Left renal cortex interstitium (tissue), 4 donors: ENCODE results near the gene LPGAT1. TPM values are rescaled to one million over a fixed set of nuclear protein-coding genes. Genes with fewer than 3 reads are reported as not detected.

Experiments used
- DNase-seq, 4 donors: peaks; one replicate each; pipeline ENCODE4 v3.0.0-alpha.2; 2013; ENCODE audit warnings: low read depth in 4 of 4, low spot score in 2 of 4, missing footprints in 1 of 4
- polyA plus RNA-seq, 4 donors: library from polyadenylated mRNA; unstranded; fragments of 120-200 nt; gene quantifications; one replicate each; pipeline ENCODE4 v1.2.1, GENCODE V29; 2013; ENCODE audit not compliant: insufficient read length in 4 of 4

LPGAT1 gene
- polyA plus RNA-seq, 4 donors, result 22.2 to 30.5 (median 24.4) TPM

- peak in 3 of 4 donors; percentile 10 to 20 (median 19) for DNase-seq
Measured at GRCh38 chr1:211829343-211830054, 1.1 kb downstream of the LPGAT1 start.

GRCh38 chr1:211828584-211829342, 1.8 kb downstream of the LPGAT1 start:
- DNase-seq, result no peak

- no peak for DNase-seq
Measured at GRCh38 chr1:211827051-211827450, 3.5 kb downstream of the LPGAT1 start.

- DNase-seq, result no peak
Measured at GRCh38 chr1:211825980-211826379, 4.6 kb downstream of the LPGAT1 start.

- DNase-seq, result no peak
Measured at GRCh38 chr1:211822677-211823407, 7.7 kb downstream of the LPGAT1 start.

- no peak for DNase-seq
Measured at GRCh38 chr1:211816586-211816985, 14.0 kb downstream of the LPGAT1 start.

GRCh38 chr1:211814313-211814712, 16.2 kb downstream of the LPGAT1 start:
- DNase-seq, result no peak

GRCh38 chr1:211813590-211813989, 17.0 kb downstream of the LPGAT1 start:
- DNase-seq, result no peak

- DNase-seq, result no peak
Measured at GRCh38 chr1:211812584-211812983, 18.0 kb downstream of the LPGAT1 start.

GRCh38 chr1:211811848-211812247, 18.7 kb downstream of the LPGAT1 start:
- no peak for DNase-seq

- no peak for DNase-seq
Measured at GRCh38 chr1:211811126-211811525, 19.4 kb downstream of the LPGAT1 start.

- DNase-seq, result no peak
Measured at GRCh38 chr1:211808475-211808874, 22.1 kb downstream of the LPGAT1 start.

GRCh38 chr1:211804915-211805314, 25.6 kb downstream of the LPGAT1 start:
- DNase-seq, result no peak

- no peak for DNase-seq
Measured at GRCh38 chr1:211800925-211801607, 29.5 kb downstream of the LPGAT1 start.

GRCh38 chr1:211797994-211798393, 32.6 kb downstream of the LPGAT1 start:
- no peak for DNase-seq

- no peak for DNase-seq
Measured at GRCh38 chr1:211791979-211792378, 38.6 kb downstream of the LPGAT1 start.

GRCh38 chr1:211789641-211790464, 40.7 kb downstream of the LPGAT1 start:
- DNase-seq, result no peak

GRCh38 chr1:211788626-211789025, 41.9 kb downstream of the LPGAT1 start:
- DNase-seq, result no peak

GRCh38 chr1:211783897-211784296, 46.7 kb downstream of the LPGAT1 start:
- DNase-seq, result no peak

- no peak for DNase-seq
Measured at GRCh38 chr1:211783266-211783665, 47.3 kb downstream of the LPGAT1 start.
